Natural killer cell (primary cell): Measurements from ENCODE around the gene SENP7. TPM values are rescaled to one million over a fixed set of nuclear protein-coding genes. Genes with fewer than 3 reads are reported as not detected.
"Not testable (repeated sequence)": the region's sequence is repeated elsewhere in the genome, so short reads cannot be mapped to it uniquely, and the experiment has no call there.

Source experiments
- ATAC-seq, 3 donors: fragments of 150-1000 bp in 2 of 3; fragments of 200-7000 bp in 1 of 3; cut with Tn5 transposase; 1 replicate in 1 of 3; 2 replicates in 2 of 3; pipeline ENCODE4 v1.10.0; 2021; ENCODE audit warnings: mild to moderate bottlenecking in 2 of 3, moderate library complexity in 2 of 3
- DNase-seq, 2 donors: peaks; one replicate each; pipeline versions ENCODE4 v3.0.0 to v3.0.0-alpha.2; 2013 to 2021; ENCODE audit warnings: mixed read lengths in 1 of 2
- H3K27ac ChIP-seq: one replicate; pipeline ENCODE4 v1.5.1; 2013; ENCODE audit warnings: mild to moderate bottlenecking, low read length
- H3K27me3 ChIP-seq: one replicate; pipeline ENCODE4 v1.6.1; 2013; ENCODE audit warnings: low read length; ENCODE audit not compliant: control insufficient read depth, insufficient read depth
- H3K36me3 ChIP-seq: one replicate; pipeline ENCODE4 v1.6.1; 2013; ENCODE audit warnings: low read length; ENCODE audit not compliant: control insufficient read depth, insufficient read depth
- H3K4me1 ChIP-seq: one replicate; pipeline ENCODE4 v1.6.1; 2013; ENCODE audit warnings: low read length; ENCODE audit not compliant: control insufficient read depth, insufficient read depth
- H3K4me3 ChIP-seq: one replicate; pipeline ENCODE4 v1.5.1; 2013; ENCODE audit warnings: low read length
- H3K9me3 ChIP-seq: one replicate; pipeline ENCODE4 v1.6.1; 2013; ENCODE audit warnings: low read length; ENCODE audit not compliant: control insufficient read depth, insufficient read depth
- H3K27ac Mint-ChIP-seq, 2 donors: one replicate each; pipeline ENCODE4 v1.8.0; 2022; ENCODE audit warnings: mild to moderate bottlenecking in 2 of 2, mixed read lengths in 2 of 2, moderate library complexity in 1 of 2
- H3K27me3 Mint-ChIP-seq, 2 donors: one replicate each; pipeline ENCODE4 v1.8.0; 2022; ENCODE audit warnings: low read depth in 2 of 2, mixed read lengths in 2 of 2
- H3K36me3 Mint-ChIP-seq: one replicate; pipeline ENCODE4 v1.8.0; 2022; ENCODE audit warnings: mixed read lengths
- H3K4me1 Mint-ChIP-seq, 2 donors: one replicate each; pipeline ENCODE4 v1.8.0; 2022; ENCODE audit warnings: mixed read lengths in 2 of 2
- H3K4me3 Mint-ChIP-seq: one replicate; pipeline ENCODE4 v1.8.0; 2022; ENCODE audit warnings: mild to moderate bottlenecking, moderate library complexity, mixed read lengths
- H3K9me3 Mint-ChIP-seq, 2 donors: one replicate each; pipeline ENCODE4 v1.8.0; 2022; ENCODE audit warnings: mixed read lengths in 2 of 2
- CTCF ChIP-seq: fragments of 200-600 bp; IDR thresholded peaks from one replicate; pipeline ENCODE4 v1.8.0; 2022; ENCODE audit warnings: antibody characterized with exemption
- WGBS: methylation state at CpG from one replicate; pipeline ENCODE4 v1.1.7; 2013; ENCODE audit warnings: missing lambda C conversion rate; ENCODE audit not compliant: insufficient coverage; 5-methylcytosine and 5-hydroxymethylcytosine counted together
- intact Hi-C: fragments of 100-400 bp; cut with micrococcal nuclease; formaldehyde crosslinking; loops from one replicate; pipeline ENCODE4 v1.14.2; 2022
- total RNA-seq, 4 donors: library from RNA; stranded (reverse); fragments of 120-200 nt in 1 of 4; gene quantifications; one replicate each; pipeline versions ENCODE4 v1.2.3 to v1.2.4, GENCODE V29; 2013 to 2022

SENP7 gene
- total RNA-seq, 3 donors from 2014 or later (not counting 1 experiment from before 2014, with no cell fraction given), result 41.4 to 60.6 (median 52.7) TPM

GRCh38 chr3:101542957-101543356, 29.9 kb upstream of the SENP7 start:
- ATAC-seq (peak in 1 of 3 donors; percentile 53), DNase-seq (peak in 1 of 2 donors; percentile 34)
- no peaks in the 10 kb centered on the region for H3K36me3 Mint-ChIP-seq
- Histone ChIP-seq H3K4me3 (no peak overlapping the region), H3K36me3 (no peaks in the 10 kb centered on the region), H3K27ac (no peak overlapping the region), H3K4me1 (peaks cover 5% of the 10 kb centered on the region), H3K9me3 (no peaks in the 10 kb centered on the region), H3K27me3 (no peaks in the 10 kb centered on the region)
- H3K4me3 Mint-ChIP-seq, result no peak overlapping the region
- no peak overlapping the region for H3K27ac Mint-ChIP-seq
- no peak for TF ChIP-seq CTCF
- peaks cover 11 to 24% of the 10 kb centered on the region in 2 donors for H3K27me3 Mint-ChIP-seq
- no peaks in the 10 kb centered on the region for H3K9me3 Mint-ChIP-seq
- intact Hi-C loops, result no loop called here
- H3K4me1 Mint-ChIP-seq, result no peaks in the 10 kb centered on the region

GRCh38 chr3:101536955-101537354, 23.9 kb upstream of the SENP7 start:
- no CpG with 5 or more reads among the region's 1 CpG for WGBS
- H3K27ac ChIP-seq, intact Hi-C loops, H3K27ac Mint-ChIP-seq, H3K9me3 Mint-ChIP-seq, H3K4me1 Mint-ChIP-seq, H3K27me3 ChIP-seq, ATAC-seq, DNase-seq, H3K4me1 ChIP-seq, H3K36me3 Mint-ChIP-seq, H3K36me3 ChIP-seq, H3K9me3 ChIP-seq, H3K4me3 ChIP-seq, H3K4me3 Mint-ChIP-seq: not testable (repeated sequence)
- H3K27me3 Mint-ChIP-seq, result peaks cover 21 to 44% of the 10 kb centered on the region in 2 donors

- H3K9me3 Mint-ChIP-seq, result no peaks in the 10 kb centered on the region
- H3K9me3 ChIP-seq, result no peaks in the 10 kb centered on the region
- no peak for TF ChIP-seq CTCF
- H3K36me3 Mint-ChIP-seq, result no peaks in the 10 kb centered on the region
- 94% methylated on average over 1 of the region's 1 CpG for WGBS
- intact Hi-C loops, result no loop called here
- no peak overlapping the region for H3K4me3 ChIP-seq
- H3K4me1 ChIP-seq, result no peaks in the 10 kb centered on the region
- no peaks in the 10 kb centered on the region for H3K4me1 Mint-ChIP-seq
- ATAC-seq (no peak), DNase-seq (no peak)
- H3K27ac ChIP-seq, result no peak overlapping the region
- H3K27ac Mint-ChIP-seq, result no peak overlapping the region
- H3K4me3 Mint-ChIP-seq, result no peak overlapping the region
- H3K36me3 ChIP-seq, result no peaks in the 10 kb centered on the region
- peaks cover 22 to 44% of the 10 kb centered on the region in 2 donors for H3K27me3 Mint-ChIP-seq
- H3K27me3 ChIP-seq, result no peaks in the 10 kb centered on the region
Measured at GRCh38 chr3:101536266-101536665, 23.3 kb upstream of the SENP7 start.

- no peaks in the 10 kb centered on the region for H3K9me3 Mint-ChIP-seq
- Histone ChIP-seq H3K9me3 (no peaks in the 10 kb centered on the region), H3K27me3 (no peaks in the 10 kb centered on the region), H3K4me1 (no peaks in the 10 kb centered on the region), H3K27ac (no peak overlapping the region), H3K4me3 (no peak overlapping the region), H3K36me3 (no peaks in the 10 kb centered on the region)
- 90% methylated on average over 4 of the region's 5 CpGs for WGBS
- intact Hi-C loops, result no loop called here
- peaks cover 22 to 43% of the 10 kb centered on the region in 2 donors for H3K27me3 Mint-ChIP-seq
- TF ChIP-seq CTCF, result no peak
- H3K4me3 Mint-ChIP-seq, result no peak overlapping the region
- ATAC-seq, result no peak
- DNase-seq, result no peak
- H3K4me1 Mint-ChIP-seq, result no peaks in the 10 kb centered on the region
- H3K36me3 Mint-ChIP-seq, result no peaks in the 10 kb centered on the region
- no peak overlapping the region for H3K27ac Mint-ChIP-seq
Measured at GRCh38 chr3:101535221-101535620, 22.2 kb upstream of the SENP7 start.
